Articular chondrocyte of knee joint (primary cell): ENCODE measurements around the gene PDE2A. TPM values are rescaled to one million over a fixed set of nuclear protein-coding genes. Genes with fewer than 3 reads are reported as not detected.
A peak's percentile ranks its signal among the peaks of the same experiment; 100 is the strongest.

ENCODE experiments used
- small RNA-seq: library from RNA; depleted of rRNA; stranded (forward); fragments of <200 nt; gene quantifications from one replicate; pipeline ENCODE3, GENCODE V24; 2012
- total RNA-seq: library from RNA; depleted of rRNA; stranded (reverse); fragments of >200 nt; gene quantifications from 2 replicates; pipeline ENCODE4 v1.2.3, GENCODE V29; 2012

Gene PDE2A
- total RNA-seq: 0.13 and 0.22 TPM in 2 replicates

DNA sequence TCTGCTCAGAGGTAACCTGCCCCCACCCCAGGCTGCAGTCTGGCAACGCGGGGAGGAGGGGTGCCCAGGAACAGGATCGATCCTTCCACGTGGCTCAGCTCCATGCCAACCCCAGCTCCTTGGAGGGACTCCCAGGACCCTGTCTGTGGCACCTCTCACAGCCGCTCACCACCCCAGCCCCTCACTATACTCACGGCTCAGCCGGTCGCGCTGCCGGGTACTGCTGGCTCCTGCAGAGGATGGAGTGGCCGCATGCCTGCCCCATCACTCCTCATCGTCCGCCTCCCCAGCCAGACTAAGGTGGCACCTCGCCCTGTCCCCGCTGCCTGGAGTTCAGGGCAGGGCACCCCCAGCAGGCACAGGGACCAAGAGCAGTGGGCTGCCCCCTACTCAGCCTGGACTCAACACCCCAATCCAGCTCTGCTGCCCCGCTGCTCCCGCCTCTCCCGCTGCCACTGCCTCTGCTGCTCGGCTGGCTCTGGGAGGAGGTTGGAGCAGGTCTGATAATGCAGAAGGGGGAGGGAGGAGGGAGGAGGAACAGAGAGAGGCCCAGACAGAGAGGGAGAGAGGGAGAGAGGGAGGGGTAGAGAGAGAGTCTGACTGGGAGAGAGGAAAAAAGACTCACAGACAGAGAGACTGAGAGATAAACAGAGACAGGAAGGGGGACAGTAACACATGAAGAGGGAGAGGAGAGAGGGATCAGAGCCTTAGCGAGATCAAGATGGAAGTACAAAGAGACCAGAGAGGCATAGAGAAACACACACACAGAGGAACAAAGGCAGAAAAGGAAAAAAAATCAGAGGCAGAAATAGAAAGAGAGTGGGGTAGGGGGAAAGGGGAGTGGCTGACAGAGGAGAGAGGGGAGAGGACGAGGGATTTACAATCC, at the start of gene PDE2A:
TSS of gene PDE2A (minus strand) at position 480 of the 886 bp plus-strand sequence. CDS start at position 265, 215 bp downstream.

Small RNA genes lying within 50 kb of the gene (small RNA-seq; reads per million reads assigned to genes)
- gene MIR139: 53.6 reads per million, percentile 97 among the genes with 10 or more reads in this experiment
- not detected for gene RNU7-105P

Other genes starting within 250 kb of the PDE2A start
- gene CLPB, start 239.9 kb downstream of the PDE2A start, total RNA-seq: 17.0 and 18.6 TPM in 2 replicates
- gene ARAP1, start 78.0 kb upstream of the PDE2A start, total RNA-seq: 66.3 and 66.9 TPM in 2 replicates
- 19.2 and 20.5 TPM in 2 replicates for gene STARD10, start 119.6 kb upstream of the PDE2A start, total RNA-seq
- 10.3 and 10.7 TPM in 2 replicates for gene ATG16L2, start 140.0 kb upstream of the PDE2A start, total RNA-seq